Measurements from ENCODE around the gene CDC34.

Gene CDC34

DNA sequence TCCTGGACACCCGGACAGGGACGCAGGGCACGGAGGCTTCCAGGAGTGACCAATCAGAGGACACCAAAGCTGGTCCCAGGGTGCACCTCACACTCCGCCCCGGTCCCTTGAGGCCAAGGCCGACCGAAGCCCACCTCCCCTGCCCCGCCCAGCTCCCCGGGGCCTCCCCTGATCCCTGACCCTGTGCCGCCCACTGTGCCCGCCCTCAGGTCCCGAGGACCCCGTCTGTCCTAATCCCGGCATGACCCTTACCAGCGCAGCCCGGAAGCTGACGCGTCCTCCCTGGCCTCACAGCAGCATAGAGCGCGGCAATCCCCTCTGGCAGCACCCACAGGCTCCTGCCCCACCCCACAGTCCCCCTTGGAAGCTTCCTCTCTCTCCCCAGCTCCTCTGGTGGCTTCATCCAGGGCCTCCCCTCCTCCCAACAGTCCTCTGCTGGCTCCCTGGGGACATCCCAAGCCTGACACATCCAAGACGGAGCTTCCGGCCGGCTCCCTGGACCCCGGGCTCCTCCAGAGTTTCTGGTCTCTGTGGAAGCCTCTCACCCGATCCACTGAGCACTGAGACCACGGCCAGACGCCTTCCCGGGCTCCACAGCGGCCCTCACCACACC, 7.4 kb upstream of the CDC34 start:
- no peak for DNase-seq

DNA sequence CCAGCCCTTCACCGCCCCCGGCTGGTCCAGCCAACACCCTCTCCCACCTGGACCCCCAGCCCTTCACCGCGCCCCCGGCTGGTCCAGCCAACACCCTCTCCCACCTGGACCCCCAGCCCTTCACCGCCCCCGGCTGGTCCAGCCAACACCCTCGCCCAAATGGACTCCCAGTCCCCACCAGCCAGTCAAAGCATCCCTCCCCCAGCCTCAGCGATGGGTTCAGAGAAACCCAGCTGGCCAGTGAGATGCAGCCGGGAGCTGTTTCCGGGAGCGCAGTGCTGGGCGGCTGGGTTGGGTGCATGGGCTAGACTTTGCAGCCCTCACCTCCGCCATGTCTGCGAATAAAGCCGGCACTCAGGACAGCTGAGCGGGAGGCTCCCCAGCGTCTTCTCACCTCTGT, 6.5 kb upstream of the CDC34 start:
- no peak for DNase-seq

DNA sequence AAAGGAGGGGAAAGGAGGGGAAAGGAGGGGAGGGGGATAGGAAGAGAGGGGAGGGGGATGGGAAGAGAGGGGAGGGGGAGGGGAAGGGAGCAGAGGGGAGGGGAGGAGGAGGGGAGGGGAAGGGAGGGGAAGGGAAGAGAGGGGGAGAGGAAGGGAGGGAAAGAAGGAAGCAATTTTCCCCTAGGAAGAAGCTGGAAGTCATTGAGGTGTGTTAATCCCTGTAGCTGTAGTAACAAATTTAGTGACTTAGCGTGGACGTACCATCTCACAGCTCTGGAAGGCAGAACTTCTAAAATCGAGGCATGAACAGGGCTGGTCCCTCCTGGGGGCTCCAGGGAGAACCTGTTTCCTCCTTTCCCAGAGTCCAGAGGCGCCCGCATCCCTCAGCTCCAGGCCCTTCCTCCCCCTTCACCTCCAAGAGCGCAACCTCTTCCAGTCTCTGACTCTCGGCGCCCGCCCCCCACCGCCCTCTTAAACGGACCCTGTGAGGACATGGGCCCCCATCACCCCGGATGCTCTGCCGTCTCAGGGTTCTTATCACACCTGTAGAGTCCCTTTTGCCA, 5.6 kb upstream of the CDC34 start:
- no peak for DNase-seq

DNA sequence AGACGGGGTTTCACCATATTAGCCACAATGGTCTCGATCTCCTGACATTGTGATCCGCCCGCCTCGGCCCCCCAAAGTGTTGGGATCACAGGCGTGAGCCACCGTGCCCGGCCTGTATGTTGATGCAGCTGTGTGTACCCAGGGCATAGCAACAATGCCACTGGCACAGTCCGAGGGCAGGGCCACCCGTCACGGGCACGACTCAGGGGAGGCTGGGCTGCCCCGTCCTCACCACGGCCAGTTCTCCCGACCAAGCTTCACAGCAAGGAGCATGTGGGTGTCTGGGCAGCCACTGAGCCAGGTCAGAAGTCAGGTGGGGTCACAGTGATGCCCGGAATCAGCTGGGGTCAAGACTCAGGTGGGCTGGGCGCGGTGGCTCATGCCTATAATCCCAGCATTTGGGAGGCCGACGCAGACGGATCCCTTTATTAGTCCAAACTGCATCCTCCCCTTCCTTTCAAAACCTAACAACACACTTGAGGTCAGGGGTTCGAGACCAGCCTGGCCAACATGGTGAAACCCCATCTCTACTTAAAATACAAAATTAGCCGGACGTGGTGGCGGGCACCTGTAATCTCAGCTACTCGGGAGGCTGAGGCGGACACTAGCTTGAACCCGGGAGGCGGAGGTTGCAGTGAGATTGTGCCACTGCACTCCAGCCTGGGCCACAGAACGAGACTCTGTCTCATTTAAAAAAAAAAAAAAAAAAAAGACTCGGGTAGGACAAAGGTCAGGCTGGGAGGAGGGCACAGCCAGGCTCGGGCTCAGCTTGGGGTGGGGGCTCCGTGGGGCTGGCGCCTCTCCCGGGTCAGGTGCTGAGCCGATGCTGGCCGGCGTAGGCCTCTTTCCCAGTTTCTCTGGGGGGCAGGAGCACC, 1.2 kb upstream of the CDC34 start:
- no peak for DNase-seq

DNA sequence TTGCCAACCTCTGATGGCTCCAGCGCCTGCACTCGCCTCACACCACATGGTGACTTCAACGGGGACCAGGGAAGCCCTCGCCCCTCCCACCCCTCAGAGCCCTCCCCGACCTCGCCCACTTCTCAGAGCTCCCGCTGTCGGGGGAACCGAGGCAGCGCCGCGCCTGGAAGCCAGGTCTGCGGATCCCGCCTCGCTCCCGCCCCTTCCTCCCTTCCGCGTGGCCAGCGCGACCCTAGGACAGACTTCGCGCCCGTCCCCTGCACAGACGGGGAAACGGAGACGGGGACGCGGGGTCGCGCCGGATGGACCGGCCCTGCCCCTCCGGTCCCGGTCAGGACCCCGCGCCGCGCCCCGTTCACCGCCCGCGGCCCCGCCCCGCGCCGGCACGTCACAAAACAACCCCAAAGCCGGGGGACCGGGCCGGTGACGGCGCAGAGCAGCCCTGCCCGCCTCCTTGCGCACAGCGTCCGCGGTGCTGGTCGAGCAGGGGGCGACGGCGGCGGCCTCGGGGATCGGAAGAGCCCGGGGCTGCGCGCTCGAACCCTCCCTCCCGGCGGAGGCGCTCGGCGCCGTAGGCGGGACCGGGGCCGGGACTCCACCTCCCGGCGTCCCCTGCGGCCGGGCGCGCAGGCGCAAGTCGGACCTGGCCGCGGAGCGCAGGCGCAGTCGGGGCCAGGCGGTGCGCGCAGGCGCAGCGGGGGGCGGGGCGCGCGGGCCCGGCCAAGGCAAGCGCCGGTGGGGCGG, 379 bp upstream of the CDC34 start:
- peak; percentile 85 for DNase-seq

DNA sequence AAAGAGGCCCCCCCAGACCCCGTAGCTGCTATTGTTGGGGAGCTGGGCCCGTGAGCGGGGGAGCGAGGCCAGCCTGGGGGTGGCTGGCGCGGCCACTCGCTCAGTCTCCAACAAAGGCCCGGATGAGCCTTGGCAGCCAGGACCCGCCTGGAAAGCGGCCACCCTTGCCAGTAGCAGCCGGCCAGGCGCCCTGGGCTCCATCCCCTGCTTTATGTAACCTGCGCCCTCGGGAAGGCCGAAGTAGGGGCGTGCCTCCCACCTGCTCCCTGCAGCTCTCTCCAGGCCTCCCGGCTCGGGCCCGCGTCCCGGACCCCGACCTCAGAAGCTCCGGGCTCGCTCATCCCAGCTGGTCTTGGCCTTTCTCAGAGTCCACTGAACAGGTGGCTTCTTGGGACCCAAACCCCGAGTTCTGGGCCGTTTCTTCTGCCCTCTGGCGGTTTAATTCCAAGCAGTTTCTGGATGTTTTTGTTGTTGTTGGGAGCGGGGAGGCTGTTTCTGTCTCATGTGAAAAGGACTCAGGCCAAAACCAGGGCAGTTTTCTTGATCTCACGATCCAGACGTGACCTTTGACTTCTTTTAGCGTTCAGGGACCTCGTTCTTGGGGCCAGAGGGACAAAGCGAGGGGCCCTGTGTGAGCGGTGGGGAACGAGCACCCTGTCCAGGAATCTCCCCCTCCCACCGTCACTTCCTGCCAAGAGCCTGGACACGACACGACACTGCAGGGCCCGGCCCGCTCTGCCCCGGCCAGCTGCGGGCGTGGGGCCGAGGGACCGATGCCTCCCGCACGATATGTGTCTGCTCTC, 1.2 kb downstream of the CDC34 start:
- peak; percentile 33 for DNase-seq

DNA sequence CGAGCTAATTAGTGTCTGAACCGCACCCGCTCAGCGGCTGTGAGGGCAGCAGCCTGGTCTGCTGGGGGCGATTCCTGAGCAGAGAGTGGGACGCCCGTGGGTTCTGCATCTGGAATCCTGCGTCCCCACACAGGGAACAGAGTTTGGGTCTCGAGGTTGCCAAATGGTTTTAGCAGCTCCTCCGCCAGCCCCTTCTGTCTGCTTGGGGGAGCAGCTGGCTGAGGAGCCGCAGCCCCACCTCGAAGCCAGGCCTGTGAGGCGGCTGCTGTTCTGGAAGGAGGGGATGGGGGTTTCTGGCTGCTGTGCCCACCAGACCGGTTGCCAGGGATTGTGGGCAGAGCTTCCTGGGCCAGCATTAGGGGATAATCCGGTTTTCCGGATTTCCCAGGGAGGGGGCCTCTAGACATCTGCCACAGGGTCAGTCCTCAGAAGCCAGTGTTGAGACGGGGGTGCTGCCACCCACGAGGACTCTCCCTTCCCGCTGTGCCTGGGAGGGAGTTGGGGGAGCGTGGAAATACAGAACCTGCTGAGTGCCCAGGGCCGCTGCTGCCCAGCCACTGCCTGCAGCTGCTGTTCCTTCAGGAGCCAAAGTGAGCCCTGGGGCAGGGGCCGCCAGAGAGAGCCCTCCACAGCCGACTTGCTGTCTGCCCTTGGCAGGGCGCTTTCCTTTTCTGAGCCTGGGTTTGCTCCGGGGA, 2.0 kb downstream of the CDC34 start:
- no peak for DNase-seq

DNA sequence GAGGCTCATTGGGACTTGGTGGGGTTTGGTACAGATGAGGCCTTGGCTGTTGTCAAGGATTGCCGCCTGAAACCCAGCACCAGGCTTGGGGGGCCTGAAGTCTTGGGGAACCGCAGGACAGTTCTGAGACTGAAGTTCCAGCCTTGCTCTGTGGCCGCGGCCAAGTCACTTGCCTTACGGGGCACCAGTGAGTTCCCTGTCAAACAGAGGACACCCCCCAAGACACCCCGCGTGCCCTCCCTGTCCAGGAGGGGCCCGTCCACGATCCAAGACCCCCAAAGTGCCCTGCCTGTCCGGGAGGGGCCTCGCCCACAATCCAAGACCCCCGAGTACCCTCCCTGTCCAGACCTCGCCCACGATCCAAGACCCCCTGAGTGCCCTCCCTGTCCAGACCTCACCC, 2.5 kb downstream of the CDC34 start:
- DNase-seq, result no peak

DNA sequence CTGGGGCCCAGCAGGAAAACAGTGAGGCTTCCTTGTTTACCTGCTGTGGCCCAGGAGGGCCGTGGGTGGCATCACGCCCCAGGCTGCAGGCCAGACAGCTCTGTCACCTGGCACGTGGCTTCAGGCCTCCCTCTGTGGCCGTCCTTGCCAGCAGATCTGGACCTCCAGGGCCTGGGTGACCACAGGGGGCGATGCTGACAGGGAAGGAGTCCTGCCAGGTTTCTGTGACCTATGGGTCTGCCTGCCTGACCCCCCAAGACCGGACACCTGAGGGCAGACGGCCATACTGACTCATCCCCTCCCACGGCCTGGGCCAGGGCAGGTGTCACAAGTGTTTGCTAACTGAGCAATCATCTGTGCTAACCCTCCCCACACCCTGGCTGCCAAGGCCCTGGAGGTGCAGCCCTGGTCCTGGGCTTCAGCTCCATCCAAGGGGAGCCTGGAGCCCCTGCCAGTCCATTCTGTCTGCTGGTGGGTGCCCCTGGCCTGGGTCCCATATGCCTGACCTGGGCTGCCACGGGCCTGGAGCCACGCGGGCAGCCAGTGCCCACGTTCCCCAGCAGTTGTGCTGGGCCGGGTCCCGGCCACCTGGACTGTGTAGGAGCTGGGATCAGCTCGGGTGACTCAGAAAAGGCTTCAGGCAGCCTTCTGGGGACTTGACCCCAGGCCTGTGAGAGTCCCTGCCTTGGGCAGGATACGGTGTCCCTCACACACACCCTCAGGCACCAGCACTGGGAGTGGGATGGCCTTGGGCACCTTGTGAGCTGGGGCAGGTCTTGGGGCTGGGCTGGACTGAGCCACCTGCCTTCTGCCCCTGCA, 3.7 kb downstream of the CDC34 start:
- DNase-seq, result no peak

DNA sequence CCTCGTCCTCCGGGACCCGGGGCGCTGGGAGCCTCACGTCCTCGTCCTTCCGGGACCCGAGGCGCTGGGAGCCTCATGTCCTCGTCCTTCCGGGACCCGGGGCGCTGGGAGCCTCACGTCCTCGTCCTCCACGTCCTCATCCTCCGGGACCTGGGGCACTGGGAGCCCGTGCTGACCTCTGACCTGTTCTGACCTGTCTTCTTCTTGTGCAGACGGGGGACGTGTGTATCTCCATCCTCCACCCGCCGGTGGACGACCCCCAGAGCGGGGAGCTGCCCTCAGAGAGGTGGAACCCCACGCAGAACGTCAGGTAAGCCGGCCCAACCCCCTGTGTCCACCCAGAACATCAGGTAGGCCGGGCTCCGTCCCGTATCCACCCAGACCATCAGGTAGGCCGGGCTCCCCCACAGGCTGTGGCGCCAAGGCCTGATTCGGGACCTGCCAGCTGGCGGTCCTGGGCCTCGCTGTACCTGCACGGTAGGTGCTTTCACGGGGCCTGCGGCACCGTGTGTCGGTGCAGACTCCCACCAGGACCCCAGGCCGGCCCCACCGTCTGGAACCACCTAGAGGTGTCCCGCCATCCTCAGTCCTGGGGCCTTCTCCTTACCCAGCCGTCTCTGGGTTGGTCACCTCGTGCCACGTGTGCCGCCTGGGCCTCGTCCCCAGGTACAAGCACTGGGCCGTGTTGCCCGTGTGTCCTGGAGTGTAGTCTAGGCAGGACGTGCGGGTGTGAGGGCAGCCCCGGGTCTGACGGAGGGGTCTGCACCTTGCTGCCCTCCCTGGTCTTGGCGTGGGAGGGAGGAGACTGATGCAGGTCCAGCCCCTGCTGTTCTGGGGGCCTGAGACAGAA, 4.7 kb downstream of the CDC34 start:
- DNase-seq, result no peak

DNA sequence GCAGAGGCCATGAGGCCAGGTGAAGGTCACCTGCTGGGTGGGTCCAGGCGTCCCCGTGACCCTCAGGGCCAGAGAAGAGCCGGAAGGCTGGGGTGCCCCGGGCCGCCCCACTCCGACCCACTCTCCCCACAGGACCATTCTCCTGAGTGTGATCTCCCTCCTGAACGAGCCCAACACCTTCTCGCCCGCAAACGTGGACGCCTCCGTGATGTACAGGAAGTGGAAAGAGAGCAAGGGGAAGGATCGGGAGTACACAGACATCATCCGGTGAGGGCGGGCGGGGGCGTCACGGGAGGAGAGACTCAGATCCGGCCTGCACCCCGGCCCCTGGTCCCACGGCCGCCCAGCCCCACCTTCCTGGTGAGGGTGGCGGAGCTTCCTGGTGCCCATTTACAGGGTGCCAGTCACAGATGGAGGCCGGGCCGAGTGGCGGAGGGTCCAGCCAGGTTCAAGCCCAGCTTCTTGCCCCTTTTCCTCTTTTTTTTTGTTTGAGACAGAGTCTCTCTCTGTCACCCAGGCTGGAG, 5.4 kb downstream of the CDC34 start:
- DNase-seq, result no peak

DNA sequence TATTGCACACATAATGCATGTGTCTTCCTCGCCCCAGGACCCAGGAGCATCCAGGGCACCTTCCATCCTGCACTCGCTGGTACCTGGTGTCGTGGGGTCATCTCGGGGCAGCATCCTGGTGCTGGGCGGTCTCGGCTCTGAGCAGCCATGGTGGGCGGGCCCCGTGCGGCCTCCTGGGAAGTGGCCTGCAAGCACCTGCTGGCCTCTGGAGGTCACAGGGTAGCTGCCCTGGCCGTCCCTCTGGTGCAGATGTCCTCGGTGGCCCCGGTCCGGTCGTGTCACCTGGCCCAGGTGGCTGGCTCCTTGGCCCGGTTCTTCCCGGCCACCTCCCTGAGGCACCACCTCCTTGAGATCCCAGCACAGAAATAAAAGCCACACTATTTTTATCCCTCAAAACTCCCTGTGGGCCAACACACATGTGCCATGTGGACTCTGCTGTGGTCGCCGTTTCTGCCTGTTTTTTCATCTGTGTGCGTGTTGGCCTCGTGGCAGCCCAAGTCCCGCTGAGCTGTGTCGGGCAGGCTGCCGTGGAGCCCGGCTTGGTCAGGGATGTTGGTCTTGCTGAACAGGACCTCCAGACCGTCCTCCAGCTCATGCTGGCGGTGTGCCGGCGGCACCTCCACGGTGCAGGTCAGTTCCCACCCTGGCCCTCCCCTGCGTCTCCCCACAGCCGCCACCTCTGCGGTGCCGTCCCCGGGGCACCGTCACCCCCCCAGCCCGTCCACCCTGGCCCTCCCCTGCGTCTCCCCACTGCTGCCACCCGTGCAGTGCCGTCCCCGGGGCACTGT, 7.3 kb downstream of the CDC34 start:
- DNase-seq, result no peak

DNA sequence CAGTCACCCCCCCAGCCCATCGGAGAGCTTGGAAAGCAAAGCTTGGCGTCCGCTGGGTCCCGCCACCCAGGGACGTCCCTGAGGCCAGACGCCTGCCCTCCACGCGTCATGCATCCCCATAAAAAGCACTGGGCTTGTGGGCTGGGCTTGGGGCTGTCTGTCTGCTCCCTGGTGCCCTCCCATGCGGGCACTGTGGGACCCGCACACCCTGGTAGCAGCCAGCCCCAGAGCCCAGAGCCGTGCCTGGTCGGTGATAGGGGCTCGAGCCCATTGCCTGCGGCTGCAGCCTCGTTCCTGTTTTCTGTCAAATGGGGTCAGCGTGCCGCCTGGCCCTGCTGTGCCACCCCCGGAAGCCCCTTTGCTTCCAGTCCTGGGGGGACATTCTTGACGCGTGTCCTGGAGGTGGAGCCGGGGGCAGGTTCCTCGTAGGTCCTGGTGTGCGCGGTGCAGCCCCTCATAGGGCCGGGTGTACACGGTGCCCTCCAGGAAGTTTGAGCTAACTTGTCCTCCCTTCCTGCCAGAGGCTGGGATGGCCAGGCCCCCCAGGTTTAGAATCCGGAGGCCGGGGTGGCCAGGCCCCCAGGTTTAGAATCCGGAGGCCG, 8.0 kb downstream of the CDC34 start:
- no peak for DNase-seq

DNA sequence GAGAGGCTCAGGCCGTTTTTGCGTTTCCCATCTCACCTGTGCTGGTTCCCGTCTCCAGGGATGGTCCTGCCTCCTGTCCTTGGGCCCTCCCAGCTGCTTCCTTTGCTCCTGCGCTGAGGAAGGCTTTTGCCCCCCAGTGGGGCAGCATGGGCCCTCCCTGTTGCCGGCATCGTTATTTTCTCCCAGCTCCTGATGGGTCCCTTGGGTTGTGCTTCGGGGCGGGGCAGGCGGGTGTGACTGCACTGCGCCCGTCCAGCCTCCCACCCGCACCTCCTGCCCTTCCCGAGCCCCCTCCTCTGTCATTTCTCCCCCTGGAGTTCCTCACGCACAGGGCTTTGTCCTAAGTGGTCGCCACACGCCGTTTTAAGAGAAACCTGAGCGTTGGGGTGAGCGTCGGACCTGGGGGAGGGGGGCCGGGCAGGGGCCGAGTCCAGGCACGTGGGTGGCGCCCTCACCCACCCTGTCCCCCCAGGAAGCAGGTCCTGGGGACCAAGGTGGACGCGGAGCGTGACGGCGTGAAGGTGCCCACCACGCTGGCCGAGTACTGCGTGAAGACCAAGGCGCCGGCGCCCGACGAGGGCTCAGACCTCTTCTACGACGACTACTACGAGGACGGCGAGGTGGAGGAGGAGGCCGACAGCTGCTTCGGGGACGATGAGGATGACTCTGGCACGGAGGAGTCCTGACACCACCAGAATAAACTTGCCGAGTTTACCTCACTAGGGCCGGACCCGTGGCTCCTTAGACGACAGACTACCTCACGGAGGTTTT, 9.5 kb downstream of the CDC34 start:
- no peak for DNase-seq

DNA sequence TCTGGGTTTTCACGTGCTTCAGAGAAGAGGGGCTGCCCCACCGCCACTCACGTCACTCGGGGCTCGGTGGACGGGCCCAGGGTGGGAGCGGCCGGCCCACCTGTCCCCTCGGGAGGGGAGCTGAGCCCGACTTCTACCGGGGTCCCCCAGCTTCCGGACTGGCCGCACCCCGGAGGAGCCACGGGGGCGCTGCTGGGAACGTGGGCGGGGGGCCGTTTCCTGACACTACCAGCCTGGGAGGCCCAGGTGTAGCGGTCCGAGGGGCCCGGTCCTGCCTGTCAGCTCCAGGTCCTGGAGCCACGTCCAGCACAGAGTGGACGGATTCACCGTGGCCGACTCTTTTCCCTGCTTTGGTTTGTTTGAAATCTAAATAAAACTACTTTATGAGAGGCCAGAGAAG, 10.1 kb downstream of the CDC34 start:
- DNase-seq, result no peak

DNA sequence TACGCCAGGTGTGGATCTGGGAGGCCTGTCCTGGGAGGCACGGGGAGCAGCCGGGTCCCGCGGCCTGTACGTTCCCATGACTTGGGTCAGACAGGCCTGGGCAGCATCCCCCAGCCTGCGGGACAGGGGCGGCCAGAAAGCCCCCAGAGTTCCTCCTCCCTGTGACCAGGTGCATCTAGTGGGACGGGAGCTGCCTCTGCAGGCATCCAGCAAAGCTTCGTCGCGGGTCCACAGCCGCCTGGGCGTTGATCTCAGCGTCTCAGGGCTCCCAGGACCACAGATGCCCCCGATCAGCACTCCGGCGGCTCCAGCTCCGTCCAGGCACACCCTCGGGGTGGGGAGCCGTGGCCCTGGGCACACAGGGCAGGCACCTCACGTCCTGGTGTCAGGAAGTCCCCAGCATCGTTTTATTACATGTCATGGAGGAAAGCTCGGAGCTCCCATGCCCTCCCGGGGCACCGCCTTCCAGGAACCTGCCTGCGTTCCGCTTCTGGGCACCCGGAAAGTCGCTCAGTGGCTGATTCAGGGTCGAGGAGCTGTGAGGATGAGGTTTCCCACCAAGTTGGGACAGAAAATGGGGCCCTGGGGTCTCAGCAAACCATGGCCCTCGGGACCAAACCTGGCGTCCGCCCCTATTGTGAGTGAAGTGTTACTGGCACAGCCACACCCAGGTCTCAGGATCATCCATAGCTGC, 10.8 kb downstream of the CDC34 start:
- no peak for DNase-seq

Data from T-helper 9 cell (primary cell).